Uterus (tissue), 2 donors: ENCODE results near the gene UNC119B.

Source experiments
- CTCF ChIP-seq, 4 experiments: fragments of 200-600 bp in 2 of 4; fragments of 450-650 bp in 2 of 4; sonication (generic) in 2 of 4; IDR thresholded peaks; one replicate each; pipeline ENCODE4 v1.5.1; 2016 to 2019; ENCODE audit warnings: antibody characterized with exemption in 4 of 4, mild to moderate bottlenecking in 2 of 4, moderate library complexity in 1 of 4
- POLR2A ChIP-seq, 2 donors: fragments of 450-650 bp; IDR thresholded peaks; one replicate each; pipeline ENCODE4 v1.6.1; 2016; ENCODE audit warnings: antibody characterized with exemption in 2 of 2, mild to moderate bottlenecking in 1 of 2, moderate library complexity in 1 of 2

- TF ChIP-seq CTCF (IDR thresholded peaks at IDR 0.05): no peak
- no peak for TF ChIP-seq POLR2A (IDR thresholded peaks at IDR 0.05)
Measured at GRCh38 chr12:120720234-120720986, 10.2 kb downstream of the UNC119B start.
